Measurements from ENCODE around the gene FAM227B.
"Not testable (repeated sequence)": the region's sequence is repeated elsewhere in the genome, so short reads cannot be mapped to it uniquely, and the experiment has no call there.

Gene FAM227B

DNA sequence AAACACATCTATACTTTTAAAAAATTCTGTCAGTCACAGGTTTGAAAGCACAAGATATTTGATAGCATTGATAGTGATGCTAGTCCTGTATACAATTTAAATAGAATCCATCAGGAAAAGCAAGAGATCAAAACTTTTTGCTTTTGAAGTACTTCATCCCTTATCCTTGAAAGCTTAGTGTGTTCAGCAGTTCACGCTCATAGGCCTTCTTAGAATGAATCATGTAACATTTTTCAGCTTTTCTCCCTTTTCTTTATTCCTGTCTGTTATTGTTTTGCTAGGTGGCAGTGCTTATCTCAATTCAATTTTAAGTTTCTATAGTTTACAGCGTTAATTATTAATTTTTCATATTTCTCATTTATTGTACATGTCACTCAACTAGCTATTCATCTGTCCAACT is 128.5 kb downstream of the FAM227B start:
- TF ChIP-seq CTCF (IDR thresholded peaks at IDR 0.05; ENCODE audit: control extremely low read depth, extremely low read depth, low read depth, missing control alignments): no peak
- ChIA-PET POLR2A (no interaction called here), CTCF (no interaction called here)
- DNase-seq (ENCODE audit: extremely low spot score): no peak

DNA sequence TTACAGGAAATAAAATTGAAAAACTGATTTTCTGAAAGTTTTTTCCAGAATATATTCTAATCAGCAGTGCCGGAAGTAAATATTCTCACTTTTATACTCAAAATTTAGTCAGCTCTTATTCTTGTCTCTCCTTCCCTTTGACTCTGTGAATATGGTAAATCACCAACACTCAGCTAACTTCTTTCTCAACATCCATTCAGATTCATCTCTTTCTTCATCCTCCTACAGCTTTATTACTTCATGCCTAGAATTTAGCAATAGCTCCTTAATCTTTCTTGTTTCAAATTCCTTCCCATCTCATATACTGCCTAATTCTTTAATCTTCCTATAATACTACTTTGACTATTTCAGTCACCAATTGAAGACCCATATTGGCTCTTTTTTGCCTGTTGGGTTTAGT is 129.7 kb downstream of the FAM227B start:
- TF ChIP-seq CTCF (IDR thresholded peaks at IDR 0.05; ENCODE audit: control extremely low read depth, extremely low read depth, low read depth, missing control alignments): no peak
- CTCF ChIA-PET: no interaction called here
- DNase-seq (ENCODE audit: extremely low spot score): no peak
- POLR2A ChIA-PET: no interaction called here

DNA sequence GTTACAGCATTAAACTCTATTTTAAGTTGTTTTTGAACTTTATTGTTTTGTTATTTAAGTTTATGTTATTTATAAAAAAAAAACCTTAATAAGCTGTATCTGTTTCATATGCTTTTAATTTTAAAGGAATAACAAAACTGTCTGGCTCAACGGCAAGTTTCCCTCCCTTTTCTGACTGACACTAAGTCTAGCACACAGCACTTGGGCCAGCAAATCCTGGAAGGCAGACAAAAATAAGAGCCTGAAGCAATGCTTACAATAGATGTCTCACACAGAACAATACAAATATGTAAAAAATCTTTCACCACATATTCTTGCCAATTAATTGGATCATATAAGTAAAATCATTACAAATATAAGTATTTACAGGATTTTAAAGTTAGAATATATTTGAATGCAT is 135.2 kb downstream of the FAM227B start:
- CTCF ChIA-PET; POLR2A ChIA-PET; DNase-seq (ENCODE audit: extremely low spot score): not testable (repeated sequence)

GRCh38 chr15:49478982-49479381 is 141.6 kb downstream of the FAM227B start:
- CTCF ChIA-PET; DNase-seq (ENCODE audit: extremely low spot score); POLR2A ChIA-PET: not testable (repeated sequence)

GRCh38 chr15:49478021-49478420 is 142.6 kb downstream of the FAM227B start:
- CTCF ChIA-PET; POLR2A ChIA-PET; DNase-seq (ENCODE audit: extremely low spot score): not testable (repeated sequence)

DNA sequence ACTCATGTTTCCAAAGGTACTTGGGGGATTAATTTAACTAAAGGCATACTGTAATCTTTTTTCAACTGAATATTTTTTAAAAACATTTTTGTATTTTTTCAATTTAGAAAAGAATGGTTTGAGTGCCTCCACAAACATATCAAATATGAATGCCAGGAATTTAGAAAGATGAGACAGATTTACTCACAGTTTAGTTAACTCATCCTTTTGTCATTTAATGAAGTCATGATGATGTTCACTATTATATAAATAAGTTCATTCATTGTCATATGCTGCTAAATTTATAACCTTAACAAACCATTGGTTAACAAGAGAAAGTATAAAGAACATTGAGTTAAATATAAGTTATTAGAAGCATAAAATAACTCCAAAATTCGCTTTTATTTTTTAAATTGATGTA is 147.6 kb downstream of the FAM227B start:
- ChIA-PET POLR2A (no interaction called here), CTCF (no interaction called here)

GRCh38 chr15:49472338-49472737 is 148.3 kb downstream of the FAM227B start:
- DNase-seq (ENCODE audit: extremely low spot score): no peak
- TF ChIP-seq CTCF (IDR thresholded peaks at IDR 0.05; ENCODE audit: control extremely low read depth, extremely low read depth, low read depth, missing control alignments): no peak
- POLR2A ChIA-PET: no interaction called here
- CTCF ChIA-PET: interaction anchor here (1.6 kb wide), 3 partner anchors 23 to 403 kb away, joined by 4 read pairs; no protein-coding TSS in a partner anchor

More for the DNA sequence above, 147.6 kb downstream of the FAM227B start:
- no peak for TF ChIP-seq CTCF (IDR thresholded peaks at IDR 0.05; ENCODE audit: control extremely low read depth, extremely low read depth, low read depth, missing control alignments)
- DNase-seq (ENCODE audit: extremely low spot score): no peak

DNA sequence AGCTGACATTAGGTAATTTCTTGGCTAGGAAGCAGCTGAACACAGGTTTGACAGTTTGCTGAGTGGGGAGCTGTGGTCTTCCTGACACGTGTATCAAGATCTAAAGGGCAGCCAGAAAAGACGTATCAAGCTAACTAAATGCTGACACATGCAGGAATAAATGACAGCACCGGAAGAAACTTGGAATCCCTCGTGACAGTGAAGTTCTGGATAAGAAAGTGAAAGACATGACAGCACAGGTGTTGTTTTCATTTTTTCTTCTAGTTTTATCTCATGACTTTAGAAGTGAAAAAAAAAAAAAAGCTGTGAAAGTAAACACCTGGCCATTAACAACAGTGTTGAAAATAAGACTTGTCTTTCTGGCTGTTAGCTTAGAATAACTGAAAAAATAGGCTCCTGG is 148.9 kb downstream of the FAM227B start:
- TF ChIP-seq CTCF (IDR thresholded peaks at IDR 0.05; ENCODE audit: control extremely low read depth, extremely low read depth, low read depth, missing control alignments): no peak
- CTCF ChIA-PET: interaction anchor here (1.0 to 1.6 kb wide), 7 partner anchors 11 to 683 kb away, joined by 3 to 5 read pairs (median 4); no protein-coding TSS in a partner anchor
- DNase-seq (ENCODE audit: extremely low spot score): peak; percentile 16
- POLR2A ChIA-PET: no interaction called here
